NB4 (cell line): ENCODE results near the gene MSH4.

ENCODE experiments used
- MYC ChIP-seq: IDR thresholded peaks from 2 replicates; pipeline ENCODE4 v1.6.1; 2011; ENCODE audit warnings: low read depth, low read length
- POLR2A ChIP-seq: IDR thresholded peaks from 2 replicates; pipeline ENCODE4 v1.6.1; 2011; ENCODE audit warnings: mild to moderate bottlenecking; ENCODE audit not compliant: insufficient read length; ENCODE audit errors: extremely low read depth
- TF ChIP-seq, protein P1 (sequence below): IDR thresholded peaks from one replicate; pipeline ENCODE4 v1.5.1; 2012; ENCODE audit warnings: low read depth, low read length
- TF ChIP-seq, protein P2 (sequence below): IDR thresholded peaks from 2 replicates; pipeline ENCODE4 v1.6.1; 2011; ENCODE audit warnings: low read depth, low read length

DNA sequence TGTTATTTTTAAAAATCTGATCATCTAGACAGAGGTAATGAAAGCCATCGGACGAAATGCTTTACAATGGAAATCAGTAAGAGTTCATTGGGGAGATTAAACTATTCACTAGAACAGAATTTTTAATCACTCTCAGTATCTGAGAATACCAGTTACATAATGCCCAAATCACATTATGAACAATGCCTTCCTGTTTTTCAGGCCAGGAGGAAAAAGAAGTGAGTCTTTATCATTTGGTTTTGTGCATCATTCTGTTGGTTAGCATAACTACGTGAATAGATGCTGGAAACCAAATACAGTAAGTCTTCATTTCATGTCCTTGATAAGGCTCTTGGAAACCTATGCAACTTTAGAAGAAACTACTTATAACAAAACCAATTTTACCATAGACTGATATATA is 153.5 kb downstream of the MSH4 start:
- TF ChIP-seq, protein P1, sequence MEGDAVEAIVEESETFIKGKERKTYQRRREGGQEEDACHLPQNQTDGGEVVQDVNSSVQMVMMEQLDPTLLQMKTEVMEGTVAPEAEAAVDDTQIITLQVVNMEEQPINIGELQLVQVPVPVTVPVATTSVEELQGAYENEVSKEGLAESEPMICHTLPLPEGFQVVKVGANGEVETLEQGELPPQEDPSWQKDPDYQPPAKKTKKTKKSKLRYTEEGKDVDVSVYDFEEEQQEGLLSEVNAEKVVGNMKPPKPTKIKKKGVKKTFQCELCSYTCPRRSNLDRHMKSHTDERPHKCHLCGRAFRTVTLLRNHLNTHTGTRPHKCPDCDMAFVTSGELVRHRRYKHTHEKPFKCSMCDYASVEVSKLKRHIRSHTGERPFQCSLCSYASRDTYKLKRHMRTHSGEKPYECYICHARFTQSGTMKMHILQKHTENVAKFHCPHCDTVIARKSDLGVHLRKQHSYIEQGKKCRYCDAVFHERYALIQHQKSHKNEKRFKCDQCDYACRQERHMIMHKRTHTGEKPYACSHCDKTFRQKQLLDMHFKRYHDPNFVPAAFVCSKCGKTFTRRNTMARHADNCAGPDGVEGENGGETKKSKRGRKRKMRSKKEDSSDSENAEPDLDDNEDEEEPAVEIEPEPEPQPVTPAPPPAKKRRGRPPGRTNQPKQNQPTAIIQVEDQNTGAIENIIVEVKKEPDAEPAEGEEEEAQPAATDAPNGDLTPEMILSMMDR = no peak
- TF ChIP-seq, protein P2, sequence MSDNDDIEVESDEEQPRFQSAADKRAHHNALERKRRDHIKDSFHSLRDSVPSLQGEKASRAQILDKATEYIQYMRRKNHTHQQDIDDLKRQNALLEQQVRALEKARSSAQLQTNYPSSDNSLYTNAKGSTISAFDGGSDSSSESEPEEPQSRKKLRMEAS = no peak
- no peak for TF ChIP-seq POLR2A
- no peak for TF ChIP-seq MYC
